WTC11 (cell line): Measurements from ENCODE around the gene RAP1GAP. TPM values are rescaled to one million over a fixed set of nuclear protein-coding genes. Genes with fewer than 3 reads are reported as not detected.

Source experiments
- ATAC-seq: fragments of 200-7000 bp; cut with Tn5 transposase; 2 replicates; pipeline ENCODE4 v1.10.0; 2021; ENCODE audit warnings: mild to moderate bottlenecking, moderate library complexity
- CTCF ChIA-PET: fragments of 300-600 bp; sonication (Branson Sonifier 250); formaldehyde crosslinking; loops from one replicate; lab custom pipeline; 2021; ENCODE audit warnings: antibody characterized with exemption; lab: Charles Lee
- POLR2A ChIA-PET: fragments of 350-600 bp; sonication (Branson Sonifier 250); formaldehyde crosslinking; loops from one replicate; lab custom pipeline; 2021; ENCODE audit warnings: antibody characterized with exemption; lab: Charles Lee
- DNase-seq: peaks from one replicate; pipeline ENCODE4 v3.0.0; 2021; ENCODE audit warnings: low spot score
- H3K27ac Mint-ChIP-seq: 2 replicates; pipeline ENCODE4 v1.8.0; 2021; ENCODE audit warnings: mixed read lengths
- H3K27me3 Mint-ChIP-seq: 2 replicates; pipeline ENCODE4 v1.8.0; 2021; ENCODE audit warnings: low read depth, mild to moderate bottlenecking, moderate library complexity, mixed read lengths
- H3K36me3 Mint-ChIP-seq: 2 replicates; pipeline ENCODE4 v1.8.0; 2021; ENCODE audit warnings: mixed read lengths
- H3K4me1 Mint-ChIP-seq: 2 replicates; pipeline ENCODE4 v1.8.0; 2022; ENCODE audit warnings: mixed read lengths
- H3K4me3 Mint-ChIP-seq: 2 replicates; pipeline ENCODE4 v1.8.0; 2021; ENCODE audit warnings: mild to moderate bottlenecking, moderate library complexity, mixed read lengths
- H3K9me3 Mint-ChIP-seq: 2 replicates; pipeline ENCODE4 v1.8.0; 2021; ENCODE audit warnings: mixed read lengths
- ATF2 ChIP-seq: sonication (generic); formaldehyde crosslinking; IDR thresholded peaks from 2 replicates; pipeline ENCODE4 v1.8.1; 2022; ENCODE audit warnings: low read depth, missing genetic modification reagents, borderline replicate concordance
- E2F4 ChIP-seq: sonication (generic); formaldehyde crosslinking; IDR thresholded peaks from 2 replicates; pipeline ENCODE4 v1.8.1; 2022; ENCODE audit warnings: low read depth, mild to moderate bottlenecking, moderate library complexity, missing genetic modification reagents, borderline replicate concordance
- ETV6 ChIP-seq: sonication (generic); formaldehyde crosslinking; IDR thresholded peaks from 2 replicates; pipeline ENCODE4 v1.8.1; 2022; ENCODE audit warnings: mild to moderate bottlenecking, missing genetic modification reagents
- FOXK1 ChIP-seq: sonication (generic); formaldehyde crosslinking; IDR thresholded peaks from 2 replicates; pipeline ENCODE4 v1.8.0; 2022; ENCODE audit warnings: mild to moderate bottlenecking, moderate library complexity, missing genetic modification reagents
- GABPB1 ChIP-seq: sonication (generic); formaldehyde crosslinking; IDR thresholded peaks from 2 replicates; pipeline ENCODE4 v1.8.1; 2023; ENCODE audit warnings: mild to moderate bottlenecking, missing genetic modification reagents
- MLX ChIP-seq: sonication (generic); formaldehyde crosslinking; IDR thresholded peaks from 2 replicates; pipeline ENCODE4 v1.8.1; 2023; ENCODE audit warnings: mild to moderate bottlenecking, missing genetic modification reagents, moderate library complexity
- PREB ChIP-seq: sonication (generic); formaldehyde crosslinking; IDR thresholded peaks from 2 replicates; pipeline ENCODE4 v1.8.1; 2022; ENCODE audit warnings: mild to moderate bottlenecking, missing genetic modification reagents, moderate library complexity, borderline replicate concordance
- RORB ChIP-seq: fragments of 250-450 bp; sonication (Bioruptor Pico); IDR thresholded peaks from 2 replicates; pipeline ENCODE4 v1.9.0; 2021; ENCODE audit warnings: mild to moderate bottlenecking
- USF1 ChIP-seq: sonication (generic); formaldehyde crosslinking; IDR thresholded peaks from 2 replicates; pipeline ENCODE4 v1.8.0; 2022; ENCODE audit warnings: mild to moderate bottlenecking, missing genetic modification reagents
- ZNF138 ChIP-seq: sonication (generic); formaldehyde crosslinking; conservative IDR thresholded peaks from 2 replicates; pipeline ENCODE4 v1.8.1; 2022; ENCODE audit warnings: mild to moderate bottlenecking, moderate library complexity, missing genetic modification reagents
- ZNF416 ChIP-seq: fragments of 250-450 bp; sonication (Bioruptor Pico); IDR thresholded peaks from 2 replicates; pipeline ENCODE4 v1.9.0; 2021; ENCODE audit warnings: mild to moderate bottlenecking, inconsistent platforms
- ZNF671 ChIP-seq: fragments of 250-450 bp; sonication (Bioruptor Pico); IDR thresholded peaks from 2 replicates; pipeline ENCODE4 v1.8.0; 2021; ENCODE audit warnings: mild to moderate bottlenecking
- total RNA-seq: library from RNA; stranded (reverse); gene quantifications from 3 replicates; pipeline ENCODE4 v1.2.3, GENCODE V29; 2021
- TF ChIP-seq, protein P1 (sequence below): sonication (generic); formaldehyde crosslinking; IDR thresholded peaks from 2 replicates; pipeline ENCODE4 v1.8.1; 2023; ENCODE audit warnings: mild to moderate bottlenecking, missing genetic modification reagents, moderate library complexity
- TF ChIP-seq, protein P2 (sequence below): sonication (generic); formaldehyde crosslinking; IDR thresholded peaks from 2 replicates; pipeline ENCODE4 v1.8.0; 2023; ENCODE audit warnings: missing genetic modification reagents
- TF ChIP-seq, protein P3 (sequence below): fragments of 200-600 bp; IDR thresholded peaks from 2 replicates; pipeline ENCODE4 v1.8.0; 2022; ENCODE audit warnings: antibody characterized with exemption

Gene RAP1GAP
- total RNA-seq, 1 experiment from 2014 or later: 7.6 TPM

DNA sequence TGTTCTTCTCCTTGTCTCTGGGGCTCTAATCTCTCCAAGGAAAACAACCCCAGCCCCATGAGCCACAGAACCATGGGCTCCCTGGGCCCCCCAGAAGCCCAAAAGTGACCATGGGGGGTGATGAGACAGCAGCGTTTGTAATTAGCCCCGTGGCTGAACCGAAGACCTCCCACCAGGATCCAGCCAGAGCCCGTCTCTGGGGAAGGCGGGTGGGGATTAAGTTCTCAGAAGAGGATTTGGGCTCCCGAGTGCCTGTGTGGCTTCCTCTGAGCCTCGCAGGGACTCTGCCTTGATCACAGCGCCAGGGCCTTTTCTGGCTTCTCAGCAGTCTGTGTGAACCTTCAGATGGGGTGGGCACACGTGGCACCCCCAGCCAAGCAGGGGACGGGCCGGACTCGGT, 82.9 kb downstream of the RAP1GAP start:
- Mint-ChIP-seq H3K4me1 (peaks cover 16% of the 10 kb centered on the region), H3K27ac (no peak overlapping the region), H3K4me3 (no peak overlapping the region), H3K36me3 (no peaks in the 10 kb centered on the region), H3K9me3 (no peaks in the 10 kb centered on the region), H3K27me3 (peaks cover 17% of the 10 kb centered on the region)
- no peak for TF ChIP-seq GABPB1
- TF ChIP-seq, protein P1, sequence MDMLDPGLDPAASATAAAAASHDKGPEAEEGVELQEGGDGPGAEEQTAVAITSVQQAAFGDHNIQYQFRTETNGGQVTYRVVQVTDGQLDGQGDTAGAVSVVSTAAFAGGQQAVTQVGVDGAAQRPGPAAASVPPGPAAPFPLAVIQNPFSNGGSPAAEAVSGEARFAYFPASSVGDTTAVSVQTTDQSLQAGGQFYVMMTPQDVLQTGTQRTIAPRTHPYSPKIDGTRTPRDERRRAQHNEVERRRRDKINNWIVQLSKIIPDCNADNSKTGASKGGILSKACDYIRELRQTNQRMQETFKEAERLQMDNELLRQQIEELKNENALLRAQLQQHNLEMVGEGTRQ: no peak
- no peak for TF ChIP-seq ZNF138
- CTCF ChIA-PET: interaction anchor here (0.6 to 0.7 kb wide), 2 partner anchors 47 to 67 kb away, joined by 3 read pairs; no protein-coding TSS in a partner anchor
- POLR2A ChIA-PET: no interaction called here
- DNase-seq (no peak), ATAC-seq (no peak)

- TF ChIP-seq FOXK1 (CRISPR knock-in tag) (no peak), MLX (CRISPR knock-in tag) (no peak), ATF2 (CRISPR knock-in tag) (no peak), E2F4 (CRISPR knock-in tag) (no peak), ETV6 (no peak), ZNF671 (CRISPR knock-in tag) (no peak), RORB (CRISPR knock-in tag) (no peak), PREB (no peak), USF1 (CRISPR knock-in tag) (no peak), ZNF416 (CRISPR knock-in tag) (no peak)
- TF ChIP-seq, protein P2, sequence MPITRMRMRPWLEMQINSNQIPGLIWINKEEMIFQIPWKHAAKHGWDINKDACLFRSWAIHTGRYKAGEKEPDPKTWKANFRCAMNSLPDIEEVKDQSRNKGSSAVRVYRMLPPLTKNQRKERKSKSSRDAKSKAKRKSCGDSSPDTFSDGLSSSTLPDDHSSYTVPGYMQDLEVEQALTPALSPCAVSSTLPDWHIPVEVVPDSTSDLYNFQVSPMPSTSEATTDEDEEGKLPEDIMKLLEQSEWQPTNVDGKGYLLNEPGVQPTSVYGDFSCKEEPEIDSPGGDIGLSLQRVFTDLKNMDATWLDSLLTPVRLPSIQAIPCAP (CRISPR knock-in tag): no peak
- TF ChIP-seq, protein P3, sequence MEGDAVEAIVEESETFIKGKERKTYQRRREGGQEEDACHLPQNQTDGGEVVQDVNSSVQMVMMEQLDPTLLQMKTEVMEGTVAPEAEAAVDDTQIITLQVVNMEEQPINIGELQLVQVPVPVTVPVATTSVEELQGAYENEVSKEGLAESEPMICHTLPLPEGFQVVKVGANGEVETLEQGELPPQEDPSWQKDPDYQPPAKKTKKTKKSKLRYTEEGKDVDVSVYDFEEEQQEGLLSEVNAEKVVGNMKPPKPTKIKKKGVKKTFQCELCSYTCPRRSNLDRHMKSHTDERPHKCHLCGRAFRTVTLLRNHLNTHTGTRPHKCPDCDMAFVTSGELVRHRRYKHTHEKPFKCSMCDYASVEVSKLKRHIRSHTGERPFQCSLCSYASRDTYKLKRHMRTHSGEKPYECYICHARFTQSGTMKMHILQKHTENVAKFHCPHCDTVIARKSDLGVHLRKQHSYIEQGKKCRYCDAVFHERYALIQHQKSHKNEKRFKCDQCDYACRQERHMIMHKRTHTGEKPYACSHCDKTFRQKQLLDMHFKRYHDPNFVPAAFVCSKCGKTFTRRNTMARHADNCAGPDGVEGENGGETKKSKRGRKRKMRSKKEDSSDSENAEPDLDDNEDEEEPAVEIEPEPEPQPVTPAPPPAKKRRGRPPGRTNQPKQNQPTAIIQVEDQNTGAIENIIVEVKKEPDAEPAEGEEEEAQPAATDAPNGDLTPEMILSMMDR: no peak
- CTCF ChIA-PET: interaction anchor here (1.0 kb wide), 1 partner anchor 74 kb away, joined by 3 read pairs; no protein-coding TSS in a partner anchor
- H3K4me1 Mint-ChIP-seq: peaks cover 8% of the 10 kb centered on the region
- ATAC-seq: no peak
- H3K9me3 Mint-ChIP-seq: no peaks in the 10 kb centered on the region
- POLR2A ChIA-PET: no interaction called here
- peak overlapping the region; percentile 65; the same call in 1 of the 2 replicates for H3K27ac Mint-ChIP-seq
- H3K36me3 Mint-ChIP-seq: no peaks in the 10 kb centered on the region
- no peak for DNase-seq
- peaks cover 22% of the 10 kb centered on the region for H3K27me3 Mint-ChIP-seq
- no peak overlapping the region for H3K4me3 Mint-ChIP-seq
Measured at GRCh38 chr1:21585037-21585436, 84.1 kb downstream of the RAP1GAP start.
